Ramos (cell line): ENCODE data around the gene BNIP5.

Experiments used
- in situ Hi-C: fragments of 300-500 bp; cut with MboI; formaldehyde crosslinking; loops from one replicate; pipeline ENCODE4 v1.14.3; 2022; ENCODE audit warnings: low sequenced_read_pairs; ENCODE audit not compliant: unreplicated experiment

BNIP5 gene

DNA sequence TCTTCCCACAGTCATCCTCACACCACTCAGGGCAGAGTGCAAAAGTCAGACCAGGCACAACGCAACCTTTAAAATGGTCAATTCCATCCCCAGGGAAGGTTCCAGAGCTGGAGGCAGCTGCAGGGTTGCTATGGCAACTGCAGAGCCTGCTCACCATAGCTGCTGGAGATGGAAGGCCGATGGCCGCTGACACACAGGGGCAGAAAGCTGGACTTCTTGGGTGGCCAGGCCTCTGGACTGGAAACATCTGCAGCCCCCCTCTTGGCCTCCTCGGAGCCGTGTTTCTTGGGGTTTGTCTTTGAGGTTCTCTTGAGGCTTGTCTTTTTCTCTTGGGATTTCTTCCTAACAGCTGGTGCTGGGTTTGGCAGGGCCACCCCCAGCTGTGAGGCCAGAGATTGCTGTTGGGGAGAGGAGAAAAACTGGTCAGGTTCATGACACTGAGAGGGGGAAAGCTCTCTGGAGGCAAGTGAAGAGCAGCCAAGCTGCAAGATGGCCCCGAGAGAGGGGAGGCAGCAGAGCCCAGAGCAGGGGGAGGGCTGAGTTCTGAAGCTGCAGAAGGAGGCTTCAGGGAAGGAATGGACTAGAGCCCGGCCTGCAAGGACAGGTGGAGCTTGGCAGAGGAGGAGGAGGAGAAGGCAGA is 10.2 kb downstream of the BNIP5 start:
- in situ Hi-C loops: no loop called here

DNA sequence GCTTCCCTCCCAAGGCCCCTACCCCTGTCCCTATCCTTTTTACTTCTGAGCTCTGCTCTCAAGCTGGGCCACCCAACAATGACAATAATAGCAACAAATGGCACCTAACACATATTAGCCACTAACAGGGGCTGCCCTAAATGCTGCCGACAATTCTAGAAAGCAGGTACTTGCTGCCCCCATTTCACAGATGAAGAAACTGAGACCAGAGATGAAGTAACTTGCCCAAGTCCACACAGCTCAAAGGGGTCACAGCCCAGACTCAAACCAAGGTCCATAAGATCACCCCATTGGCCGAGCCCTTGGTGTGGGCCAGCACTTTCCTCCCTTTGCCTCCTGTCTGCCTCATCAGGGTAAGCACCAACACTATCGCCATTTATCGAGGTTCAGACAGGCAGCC is 12.0 kb downstream of the BNIP5 start:
- in situ Hi-C loops: no loop called here

DNA sequence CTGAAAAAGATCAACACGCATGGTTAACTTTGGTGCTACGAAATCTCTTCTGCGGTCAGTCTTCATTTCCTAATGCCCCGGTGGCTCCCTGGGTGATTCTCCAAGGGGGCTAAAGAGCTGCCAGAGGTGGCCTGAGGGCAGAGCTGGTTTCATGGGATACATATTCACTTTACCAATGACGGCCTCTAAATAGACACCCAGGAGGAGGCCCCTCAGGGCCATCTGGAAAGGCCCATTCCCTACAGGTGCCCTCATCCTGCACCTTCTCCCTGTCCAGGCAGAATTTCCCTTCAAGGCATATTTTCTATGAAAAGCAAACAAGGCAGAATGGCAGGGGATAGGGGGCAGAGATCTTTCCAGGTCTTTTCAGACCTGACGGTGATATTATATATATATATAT is 12.5 kb downstream of the BNIP5 start:
- in situ Hi-C loops: no loop called here

DNA sequence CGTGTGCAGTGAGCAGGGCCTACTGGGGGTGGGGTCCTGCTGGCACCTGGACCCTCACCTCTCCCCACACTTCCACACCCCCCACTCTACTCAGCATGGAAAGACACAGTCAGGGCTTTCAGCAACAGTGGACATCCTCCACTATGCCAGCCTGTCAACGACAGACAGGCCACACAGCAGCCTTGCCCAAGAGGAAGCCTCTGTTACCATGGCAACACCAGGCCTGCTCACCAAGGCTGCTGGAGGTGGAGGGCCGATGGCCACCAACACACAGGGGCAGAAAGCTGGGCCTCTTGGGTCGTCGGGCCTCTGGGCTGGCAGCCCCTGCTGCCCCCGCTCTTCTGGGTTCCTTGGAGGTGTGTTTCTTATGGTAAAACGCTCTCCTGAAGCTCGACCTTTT is 13.6 kb downstream of the BNIP5 start:
- in situ Hi-C loops: no loop called here

DNA sequence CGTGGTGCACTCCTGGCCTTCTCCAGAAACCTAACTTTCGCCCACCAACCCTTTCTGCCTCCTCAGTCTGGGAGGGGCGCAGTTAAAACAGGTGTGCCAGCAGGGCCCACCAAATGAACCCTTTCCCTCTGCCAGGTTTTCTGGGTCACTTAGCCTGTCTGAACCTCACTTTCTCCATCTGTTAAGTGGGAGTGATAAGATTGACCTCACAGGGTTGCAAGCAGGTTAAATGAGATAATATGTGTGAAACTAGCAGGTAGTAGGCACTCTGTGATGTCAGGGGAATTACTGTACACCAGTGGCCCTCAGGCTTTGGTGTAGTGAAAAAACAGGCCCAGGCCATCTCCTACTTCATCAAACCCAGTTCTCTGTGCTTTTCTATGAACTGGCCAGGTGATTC is 14.1 kb downstream of the BNIP5 start:
- in situ Hi-C loops: no loop called here

DNA sequence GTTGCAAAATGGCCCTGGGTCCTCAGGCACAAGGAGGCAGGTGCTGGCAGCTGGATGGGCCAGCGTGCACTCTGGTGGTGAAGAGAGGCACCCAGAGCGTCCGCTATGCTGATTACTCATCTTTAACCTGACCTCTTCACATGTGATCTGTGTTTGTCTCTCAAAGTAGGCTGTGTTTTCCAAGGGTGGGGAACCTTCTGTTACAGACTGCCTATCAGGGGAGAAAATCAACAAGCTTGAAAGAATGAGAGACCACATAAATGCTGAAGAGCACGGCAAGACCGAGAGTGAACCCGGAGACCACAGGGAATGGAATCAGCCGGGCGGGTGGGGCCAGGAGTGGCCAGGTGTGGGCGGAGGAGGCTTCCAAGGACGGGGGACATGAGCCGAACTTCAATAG is 16.2 kb downstream of the BNIP5 start:
- in situ Hi-C loops: no loop called here

DNA sequence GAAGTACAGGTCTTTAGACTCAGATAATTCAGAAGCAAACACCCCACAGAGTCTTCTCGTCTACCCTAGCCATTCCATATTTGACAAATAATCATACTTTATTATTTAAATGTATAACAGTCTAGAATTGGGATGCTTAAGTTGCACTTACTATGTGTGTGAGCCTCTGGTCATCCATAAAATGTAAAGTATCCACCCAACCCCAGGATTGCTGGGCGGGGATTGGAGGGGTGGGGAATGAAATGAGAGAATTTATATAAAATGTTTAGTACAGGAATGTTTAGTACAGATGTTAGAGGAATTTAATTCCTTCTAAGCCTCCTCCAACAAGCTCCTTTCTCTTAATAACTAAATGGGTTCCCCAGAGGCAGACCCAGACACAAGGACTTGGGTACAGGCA is 16.9 kb downstream of the BNIP5 start:
- in situ Hi-C loops: no loop called here

DNA sequence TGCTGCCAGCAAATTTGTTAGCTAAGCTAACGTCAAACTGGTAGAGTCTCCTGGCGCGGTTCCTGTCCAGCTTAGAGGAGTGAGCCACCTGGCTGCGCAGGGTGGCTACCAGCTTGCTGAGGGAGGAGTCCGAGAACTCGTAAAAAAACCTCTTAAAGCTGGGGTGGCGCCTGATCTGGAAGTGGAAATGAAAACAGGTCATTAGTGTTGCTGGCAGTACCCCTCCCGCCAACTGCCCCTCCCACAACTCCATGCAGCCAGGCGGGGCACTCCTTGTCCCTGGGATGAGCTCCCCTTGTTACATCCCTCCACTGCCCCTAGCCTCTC is 17.3 kb downstream of the BNIP5 start:
- in situ Hi-C loops: no loop called here

DNA sequence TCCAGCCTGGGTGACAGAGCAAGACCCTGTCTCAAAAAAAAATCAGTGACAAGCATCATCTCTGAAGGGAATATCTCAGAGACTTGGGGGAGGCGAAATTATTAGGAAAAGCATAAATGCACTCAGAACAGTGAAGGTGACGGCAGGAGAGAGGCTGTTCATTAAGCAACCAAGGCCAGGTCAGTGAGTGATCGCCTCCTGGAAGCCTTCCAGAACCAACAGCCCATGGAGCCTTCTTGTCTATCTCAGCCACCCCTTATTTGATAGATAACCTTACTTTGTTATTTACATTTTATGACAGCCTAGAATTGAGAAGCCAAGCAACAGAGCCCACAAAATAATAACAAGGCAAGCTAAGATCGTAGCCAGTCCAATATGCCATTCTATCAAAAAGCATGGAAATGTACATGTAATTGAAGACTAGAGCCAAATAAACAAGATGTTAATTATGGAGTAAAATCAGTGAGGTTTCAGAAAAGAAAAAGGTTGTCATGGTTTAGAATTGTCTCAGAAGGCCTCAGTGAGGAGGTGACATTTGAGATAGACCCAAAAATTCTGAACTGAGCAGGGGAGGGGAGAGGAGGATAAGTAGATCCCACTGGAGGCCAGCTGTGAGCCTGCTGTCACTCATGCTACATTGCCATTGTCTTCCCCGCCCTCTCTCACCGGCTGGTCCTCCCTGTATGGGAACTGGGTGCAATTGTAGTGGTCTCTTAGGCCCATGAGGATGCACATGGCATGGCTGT is 17.8 kb downstream of the BNIP5 start:
- in situ Hi-C loops: no loop called here

DNA sequence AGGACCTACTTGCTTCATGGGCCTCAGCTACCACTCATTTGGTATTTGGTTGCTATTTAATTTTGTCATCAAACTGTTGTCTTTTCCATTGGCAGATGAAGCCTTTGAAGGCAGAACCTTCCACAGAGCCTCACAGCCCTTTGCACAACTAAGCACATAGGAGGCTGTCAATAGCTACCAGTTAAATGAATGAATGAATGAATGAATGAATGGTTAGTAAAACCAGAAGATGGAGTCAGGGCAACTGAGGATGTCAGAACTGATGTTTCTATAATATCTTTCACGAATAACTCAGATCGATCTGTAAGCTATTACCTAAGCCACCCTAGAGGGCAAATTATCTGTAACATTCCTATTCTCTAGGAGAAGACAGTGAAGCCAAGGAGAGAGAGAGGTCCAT is 19.1 kb downstream of the BNIP5 start:
- in situ Hi-C loops: no loop called here

DNA sequence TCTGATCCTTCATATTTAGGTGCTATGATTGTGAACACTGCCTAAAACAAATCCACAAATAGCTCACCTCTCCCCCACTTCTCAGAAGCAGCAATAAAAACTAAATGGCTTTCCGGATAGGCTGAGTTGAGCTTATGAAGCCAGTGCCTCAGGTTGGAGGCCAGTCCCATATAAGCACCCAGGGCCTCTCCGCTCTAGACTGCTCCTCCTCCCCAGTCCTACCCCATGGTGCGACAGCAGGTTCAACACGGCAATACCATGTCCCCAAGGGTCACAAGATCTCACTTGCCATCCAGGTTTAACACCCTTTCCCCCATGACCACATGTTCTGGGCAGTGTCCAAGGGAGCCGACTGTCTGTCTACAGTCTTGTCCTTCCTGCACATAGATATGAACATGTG is 20.8 kb downstream of the BNIP5 start:
- in situ Hi-C loops: no loop called here

DNA sequence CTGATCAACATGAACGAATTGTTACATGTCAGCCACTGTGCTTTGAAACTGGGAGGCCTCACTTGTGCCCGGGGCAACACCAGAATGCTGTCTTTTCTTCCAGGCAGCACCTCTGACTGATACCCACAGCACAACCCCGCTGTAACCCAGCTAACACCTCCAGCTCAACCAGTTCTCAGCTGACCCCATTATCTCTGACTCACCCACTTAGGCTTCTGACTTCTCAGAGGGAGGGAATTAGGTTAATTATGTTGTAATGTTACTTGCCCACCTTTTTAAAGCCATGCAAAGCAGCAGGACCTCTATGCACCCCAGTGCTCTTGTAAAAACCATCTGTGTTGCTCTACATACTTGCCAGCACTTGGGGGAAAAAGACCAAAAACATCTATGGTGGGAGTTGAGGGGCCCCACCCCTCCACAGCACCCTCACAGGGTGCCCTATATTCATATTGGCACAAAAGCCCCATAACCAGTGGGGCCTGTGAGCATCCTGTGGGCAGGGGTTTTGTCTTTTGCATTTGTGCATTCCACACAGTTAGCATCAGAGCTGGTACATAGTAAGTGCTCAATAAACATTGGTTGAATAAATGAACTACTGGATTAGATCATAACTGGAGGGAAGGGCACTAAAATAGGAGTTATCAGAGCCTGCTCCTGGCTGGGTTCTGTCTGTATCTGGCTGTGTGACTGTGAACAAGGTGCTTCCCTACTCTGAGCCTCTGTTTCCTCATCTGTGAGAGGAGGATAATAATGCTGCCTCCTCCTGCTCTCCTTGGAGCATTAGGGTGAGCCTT is 22.3 kb downstream of the BNIP5 start:
- in situ Hi-C loops: no loop called here

DNA sequence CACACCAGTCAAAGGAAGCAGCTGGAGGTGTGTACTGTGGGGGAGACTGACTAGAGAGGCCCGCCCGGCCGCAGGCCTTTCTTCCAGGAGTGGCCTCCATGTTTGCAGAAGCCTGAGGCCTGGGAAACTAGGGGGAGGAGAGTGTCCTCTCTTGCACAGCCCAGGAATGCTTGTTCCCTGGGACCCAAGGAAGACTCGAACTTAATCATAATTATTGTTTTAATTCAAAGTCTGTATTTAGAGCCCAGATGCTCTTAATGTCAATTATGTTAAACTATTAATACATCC is 23.1 kb downstream of the BNIP5 start:
- in situ Hi-C loops: no loop called here

DNA sequence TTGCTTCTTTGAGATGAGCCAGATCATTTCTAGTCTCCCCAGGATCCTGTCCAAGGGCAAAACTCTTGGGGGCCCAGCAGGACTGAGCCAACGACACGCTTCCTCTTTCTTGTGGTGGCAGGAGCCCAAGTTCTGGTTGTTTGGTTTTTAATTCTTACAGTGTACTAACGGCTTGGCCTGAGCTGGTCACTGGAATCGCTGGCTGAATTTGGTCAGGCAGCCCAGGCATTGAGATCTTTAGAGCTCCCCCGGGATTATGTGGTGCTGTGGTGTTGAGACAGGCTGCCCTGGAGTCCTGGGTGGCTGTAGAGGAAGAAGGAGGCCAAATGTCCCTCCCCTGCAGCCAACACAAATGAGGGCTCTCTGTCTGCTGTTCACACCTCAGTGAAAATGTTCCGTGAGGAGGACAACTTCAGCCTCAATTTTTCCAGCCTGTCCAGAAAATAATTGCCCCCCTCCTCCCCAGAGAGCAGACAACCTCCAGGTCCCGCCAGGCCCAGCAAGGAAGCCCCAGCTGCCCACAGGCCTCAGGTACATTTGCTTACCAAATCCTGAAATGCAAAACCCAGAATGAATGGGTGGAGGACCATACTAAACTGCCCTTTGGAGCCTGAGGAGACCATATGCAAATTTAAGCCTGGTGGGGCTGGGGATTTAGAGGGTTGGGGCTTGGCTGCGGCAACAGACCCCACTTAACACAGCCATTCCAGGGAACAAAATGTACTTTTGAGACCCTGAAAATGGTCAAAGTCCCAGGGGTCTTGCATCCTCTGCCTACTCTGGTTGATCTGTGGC is 23.6 kb downstream of the BNIP5 start:
- in situ Hi-C loops: no loop called here

DNA sequence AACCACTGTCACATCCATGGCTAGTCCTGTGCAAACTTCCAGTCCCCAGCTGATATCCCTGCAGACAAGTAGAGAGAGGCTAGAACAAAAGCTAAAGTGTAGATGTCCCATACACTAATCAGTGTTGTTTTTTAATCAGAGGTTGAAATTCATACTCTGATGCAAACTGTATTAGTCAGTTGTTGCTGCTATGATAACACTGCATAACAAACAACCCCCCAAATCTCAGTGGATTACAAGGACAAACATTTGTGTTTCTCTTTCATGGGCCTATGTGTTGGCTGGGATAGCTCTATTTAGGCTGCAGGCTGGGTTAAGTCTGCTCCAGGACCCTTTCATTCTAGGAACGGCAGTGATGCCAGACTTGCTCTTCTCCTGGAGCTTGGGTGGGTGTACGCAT is 26.8 kb downstream of the BNIP5 start:
- in situ Hi-C loops: no loop called here

DNA sequence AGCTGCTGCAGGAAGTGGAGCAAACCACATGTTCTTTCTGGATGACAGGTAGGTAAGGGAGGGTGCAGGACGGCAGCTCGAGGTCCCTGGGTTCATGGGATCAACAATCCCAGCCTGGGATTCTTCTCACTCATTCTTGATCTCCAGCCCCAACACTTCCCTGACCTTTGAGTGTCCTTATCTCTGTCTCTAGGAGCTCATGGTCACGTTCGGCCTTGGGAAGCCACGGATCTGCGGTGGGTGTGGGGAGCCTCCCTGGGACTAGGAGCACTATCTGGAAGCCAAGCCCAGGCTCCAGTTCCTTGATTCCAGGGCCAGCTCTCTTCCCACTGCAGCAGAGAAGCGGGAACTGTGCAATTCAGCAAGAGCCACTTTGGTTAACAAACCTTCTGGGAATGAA is 27.5 kb downstream of the BNIP5 start:
- in situ Hi-C loops: no loop called here

DNA sequence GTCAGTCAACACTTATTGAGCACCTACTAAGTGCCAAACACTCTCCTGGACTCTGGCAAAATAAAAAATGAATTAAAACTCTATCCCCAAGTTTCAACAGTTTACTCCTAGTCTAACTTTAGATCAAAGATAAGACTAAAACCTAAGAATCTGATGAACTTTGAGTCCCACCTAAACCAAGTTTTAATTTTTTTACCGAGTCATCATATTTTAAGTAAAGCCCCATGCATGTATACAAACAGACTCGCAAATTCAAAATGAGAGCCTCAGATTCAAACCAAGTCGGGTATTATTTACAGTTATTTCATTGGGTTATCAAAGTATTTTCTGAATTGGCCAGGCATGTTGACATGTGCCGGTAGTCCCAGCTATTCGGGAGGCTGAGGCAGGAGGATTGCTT is 28.2 kb downstream of the BNIP5 start:
- in situ Hi-C loops: no loop called here

DNA sequence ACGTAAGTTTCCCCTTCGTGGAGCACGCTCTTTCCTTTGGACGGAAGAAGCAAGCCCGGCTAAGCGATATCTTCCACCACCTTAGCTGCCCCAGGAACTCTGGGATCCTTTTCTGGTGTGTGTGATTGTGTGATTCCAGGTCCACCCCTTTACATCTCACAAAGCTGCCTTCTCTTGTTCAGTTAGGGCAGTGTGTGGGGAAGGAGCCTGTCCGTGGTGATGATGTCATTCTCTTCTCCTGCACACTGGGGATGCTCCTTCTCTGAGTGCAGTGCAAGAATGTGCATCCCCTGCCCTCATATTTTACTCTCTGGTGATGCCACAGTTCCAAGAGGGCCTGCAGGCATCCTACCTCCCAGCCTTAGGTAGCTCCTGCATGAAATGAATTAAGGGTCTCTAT is 30.3 kb downstream of the BNIP5 start:
- in situ Hi-C loops: no loop called here

DNA sequence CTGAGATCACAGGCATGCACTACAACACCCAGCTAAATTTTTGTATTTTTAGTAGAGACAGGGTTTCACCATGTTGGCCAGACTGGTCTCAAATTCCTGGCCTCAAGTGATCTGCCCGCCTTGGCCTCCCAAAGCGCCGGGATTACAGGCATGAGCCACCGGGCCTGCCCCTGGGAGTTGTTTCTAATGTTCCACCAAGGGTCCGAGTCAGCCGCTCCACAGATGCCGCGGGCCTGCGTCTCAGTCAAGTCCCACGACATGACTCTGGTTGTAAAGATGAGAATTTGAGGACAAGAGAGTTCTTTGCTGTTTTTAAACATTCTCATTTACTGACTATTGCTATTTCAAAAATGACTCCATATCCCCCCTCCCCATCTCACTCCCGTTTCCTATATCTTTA is 30.8 kb downstream of the BNIP5 start:
- in situ Hi-C loops: no loop called here

DNA sequence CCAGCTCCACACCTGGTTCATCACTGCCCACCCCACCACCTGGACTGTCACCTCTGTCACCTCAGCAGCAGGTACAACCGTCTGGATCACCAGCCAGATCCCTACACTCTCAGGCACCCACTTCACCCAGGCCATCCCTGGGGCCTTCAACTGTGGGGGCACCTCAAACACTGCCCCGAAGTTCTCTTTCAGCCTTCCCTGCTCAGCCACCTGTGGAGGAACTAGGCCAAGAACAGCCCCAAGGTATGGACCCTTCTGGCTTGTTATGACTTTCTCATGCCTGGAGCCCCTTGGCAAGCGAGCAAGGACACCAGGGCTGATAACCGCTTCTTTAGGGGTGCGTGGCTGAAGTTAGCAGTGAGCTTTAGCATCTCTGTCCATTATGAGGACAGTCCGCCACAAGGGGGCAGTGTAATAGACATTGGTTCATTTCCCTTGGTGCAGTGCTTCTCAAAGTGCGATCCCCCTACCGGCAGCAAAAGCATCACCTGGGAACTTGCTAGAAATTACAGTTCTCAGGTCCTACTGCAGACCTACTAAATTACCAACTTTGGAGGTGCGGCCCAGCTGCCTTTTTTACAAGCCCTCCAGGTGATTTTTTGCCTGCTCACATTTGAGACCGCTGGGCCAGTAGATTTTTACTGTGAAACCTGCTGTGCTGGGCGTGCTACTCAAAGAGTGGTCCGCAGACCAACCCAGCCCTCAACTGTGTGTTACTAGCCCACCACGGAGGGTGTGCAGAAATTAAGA is 34.3 kb downstream of the BNIP5 start:
- in situ Hi-C loops: no loop called here
